Activated T-cell treated with anti-CD3 and anti-CD28 coated beads, Interleukin-2, amount 50 U/mL, for 1 hour (primary cell): Measurements from ENCODE around the gene SDK1.

Source experiments
- DNase-seq: peaks from one replicate; pipeline ENCODE4 v3.0.0-alpha.2; 2020

The SDK1 gene

DNA sequence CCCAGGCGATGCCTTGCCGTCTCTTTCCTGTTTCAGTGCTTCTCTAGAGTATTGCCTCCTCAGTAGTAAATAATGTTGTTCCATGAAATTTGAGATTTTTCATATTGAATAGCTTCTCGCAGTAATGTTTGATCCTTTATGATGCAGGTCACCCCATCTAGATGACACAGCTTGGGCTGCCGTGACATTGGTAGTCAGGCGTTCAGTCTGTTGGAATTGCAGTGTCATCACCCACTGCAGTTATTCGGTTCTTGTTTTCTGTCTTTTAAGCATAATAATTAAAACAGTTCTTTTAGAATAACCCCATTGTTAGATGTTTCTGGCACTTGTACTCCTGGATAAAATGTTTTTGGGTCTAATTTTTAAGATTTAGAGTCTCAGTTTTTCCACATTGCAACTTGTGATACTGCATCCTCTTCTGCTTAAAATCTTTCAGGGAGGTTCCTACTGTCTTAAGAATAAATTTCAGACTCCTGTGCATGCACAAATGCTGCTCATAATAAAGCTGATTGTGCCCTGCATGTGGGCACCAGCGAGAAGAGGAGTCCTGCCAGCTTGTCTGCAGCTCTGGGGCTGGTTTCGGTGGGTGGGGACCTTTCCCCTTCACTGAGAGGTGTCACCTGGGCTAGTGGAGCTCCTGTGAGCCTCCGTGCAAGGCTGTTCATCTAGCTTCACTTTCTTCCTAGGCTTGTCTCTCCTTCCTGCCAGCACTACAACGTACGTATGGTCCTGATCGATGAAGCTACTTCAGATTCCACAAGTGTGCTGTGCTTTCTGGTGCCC is 44.8 kb downstream of the SDK1 start:
- DNase-seq: no peak

DNA sequence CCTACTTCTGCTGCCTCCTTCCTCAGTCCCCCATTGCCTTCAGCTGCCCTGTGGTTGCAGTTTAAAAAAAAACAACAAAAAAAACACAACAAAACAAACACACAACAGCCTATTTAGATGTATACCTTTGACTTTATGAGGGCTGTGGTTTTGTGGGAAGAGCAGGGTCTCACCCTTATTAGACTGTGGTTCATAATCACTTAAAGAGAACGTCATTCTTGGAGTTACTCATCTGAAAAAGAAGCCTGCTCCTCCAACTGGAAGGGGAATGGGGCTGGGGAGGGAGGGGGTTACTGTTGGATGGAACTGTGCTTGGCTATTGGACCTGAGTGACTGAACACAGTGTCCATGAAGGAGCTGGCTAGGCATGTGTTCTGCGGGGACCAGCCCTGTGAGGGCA is 48.1 kb downstream of the SDK1 start:
- no peak for DNase-seq

GRCh38 chr7:3356173-3356572 is 55.1 kb downstream of the SDK1 start:
- DNase-seq: no peak

GRCh38 chr7:3358991-3359390 is 57.9 kb downstream of the SDK1 start:
- DNase-seq: no peak

DNA sequence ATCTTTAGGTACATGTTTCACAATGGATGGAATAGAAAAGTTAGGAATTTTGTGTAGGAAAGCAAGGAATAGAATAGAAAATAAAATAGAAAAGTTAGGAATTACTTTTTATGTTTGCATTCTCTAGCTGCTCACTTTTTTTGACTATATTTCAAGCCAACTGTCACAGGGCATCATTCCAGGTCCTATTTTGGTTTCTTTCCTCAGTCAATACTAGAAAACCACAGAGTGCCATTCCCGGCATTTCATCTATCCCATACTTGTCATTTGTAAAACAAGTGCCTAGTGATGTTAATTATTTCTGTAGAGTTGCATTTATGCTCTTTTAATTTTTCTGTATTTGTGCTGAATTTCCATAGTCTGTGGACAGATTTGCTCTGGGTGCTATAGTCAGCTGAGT is 66.2 kb downstream of the SDK1 start:
- no peak for DNase-seq

DNA sequence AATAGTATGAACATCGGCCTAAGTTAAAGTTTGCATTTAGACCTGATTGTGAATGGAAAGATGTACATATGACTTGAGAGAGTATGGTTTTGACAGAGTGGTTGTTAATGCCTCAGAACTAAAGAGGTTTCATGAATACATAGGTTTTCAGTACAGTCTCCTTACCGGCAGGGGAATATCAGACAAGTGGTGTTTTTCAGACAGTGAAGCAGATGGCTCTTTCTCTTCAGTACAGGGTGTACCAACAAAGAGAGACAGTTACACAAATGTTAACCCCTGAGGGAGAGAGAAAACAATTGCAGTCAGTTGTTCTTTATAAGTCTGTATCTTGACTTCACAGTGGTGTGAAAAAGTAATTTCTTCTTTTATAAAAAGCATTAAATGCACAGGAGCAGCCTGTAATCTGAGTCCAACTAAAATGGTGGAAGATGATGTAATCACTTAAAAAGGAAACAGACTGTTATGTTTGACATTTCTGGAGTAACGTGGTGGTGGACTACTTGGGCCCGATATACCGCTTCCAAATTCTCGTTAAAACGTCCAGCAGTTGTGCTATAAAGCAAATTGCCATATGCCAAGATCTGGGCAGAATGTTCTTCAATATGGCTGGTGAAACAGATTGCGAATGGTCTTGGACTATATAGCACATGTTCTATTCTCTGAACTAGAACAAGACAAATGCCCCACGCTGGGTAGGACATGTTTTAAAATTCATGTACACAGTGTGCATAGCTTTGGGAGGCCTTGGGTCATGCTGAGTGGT is 69.2 kb downstream of the SDK1 start:
- DNase-seq: no peak

DNA sequence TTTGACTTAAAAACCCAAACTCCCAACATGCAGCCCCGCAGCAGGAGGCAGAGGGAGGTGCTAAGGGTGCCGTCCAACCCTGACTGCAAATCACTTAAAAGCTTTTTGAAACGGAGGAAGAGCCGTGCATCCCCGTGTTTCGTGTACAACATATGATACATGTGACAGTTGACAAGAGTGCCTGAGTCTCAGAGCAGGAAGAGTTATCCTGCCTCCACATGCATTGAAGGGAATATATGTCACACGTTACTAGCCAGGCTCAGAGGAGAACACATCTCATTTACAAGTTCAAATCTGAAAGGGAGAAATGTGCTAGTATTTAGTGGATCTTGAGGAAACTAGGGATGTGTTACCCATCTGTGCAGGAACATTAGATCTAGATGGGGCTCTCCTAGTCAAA is 69.9 kb downstream of the SDK1 start:
- DNase-seq: no peak

- DNase-seq: no peak
These were observed 70.5 kb downstream of the SDK1 start for GRCh38 chr7:3371601-3372000.

DNA sequence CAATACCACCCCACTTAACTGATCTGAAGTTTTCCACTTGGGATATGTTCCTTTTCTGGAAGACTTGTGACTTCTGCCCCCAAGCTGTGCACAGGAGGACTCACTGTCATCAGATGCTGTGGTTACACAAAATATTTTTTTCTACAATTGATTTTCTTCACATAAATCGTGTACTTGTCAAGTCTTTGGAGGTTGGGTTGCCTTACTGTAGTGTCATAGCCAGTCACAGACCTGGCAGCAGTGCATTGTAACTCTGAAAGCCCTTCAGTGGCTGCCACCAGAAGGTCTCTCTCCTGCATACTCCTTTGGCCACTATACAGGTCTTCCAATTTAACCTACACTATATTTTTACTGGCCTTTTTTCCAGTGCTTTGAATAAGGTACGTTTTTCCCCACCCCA is 73.2 kb downstream of the SDK1 start:
- DNase-seq: no peak

- DNase-seq: no peak
These were observed 77.5 kb downstream of the SDK1 start for GRCh38 chr7:3378390-3379150.

- DNase-seq: no peak
These were observed 79.0 kb downstream of the SDK1 start for GRCh38 chr7:3380034-3380433.

GRCh38 chr7:3380886-3381685 is 80.0 kb downstream of the SDK1 start:
- DNase-seq: no peak

GRCh38 chr7:3386423-3387190 is 85.6 kb downstream of the SDK1 start:
- no peak for DNase-seq

DNA sequence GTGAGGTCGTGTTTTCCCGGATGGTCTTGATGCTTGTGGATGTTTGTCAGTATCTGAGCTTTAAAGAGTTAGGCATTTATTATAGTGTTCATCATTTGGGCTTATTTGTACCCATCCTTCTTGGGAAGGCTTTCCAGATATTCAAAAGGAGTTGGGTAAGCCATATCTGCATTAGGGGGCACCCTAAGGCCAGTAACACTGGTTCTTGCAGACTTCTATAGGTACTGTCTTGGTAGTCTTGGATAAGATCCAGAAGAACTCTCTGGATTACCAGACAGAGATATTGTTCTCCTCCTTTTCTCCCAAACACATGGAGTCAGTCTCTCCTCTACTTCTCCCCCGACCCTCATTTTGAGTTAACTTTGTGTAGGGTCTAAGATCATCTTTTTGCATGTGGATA is 92.8 kb downstream of the SDK1 start:
- no peak for DNase-seq

GRCh38 chr7:3397324-3397723 is 96.3 kb downstream of the SDK1 start:
- DNase-seq: no peak

DNA sequence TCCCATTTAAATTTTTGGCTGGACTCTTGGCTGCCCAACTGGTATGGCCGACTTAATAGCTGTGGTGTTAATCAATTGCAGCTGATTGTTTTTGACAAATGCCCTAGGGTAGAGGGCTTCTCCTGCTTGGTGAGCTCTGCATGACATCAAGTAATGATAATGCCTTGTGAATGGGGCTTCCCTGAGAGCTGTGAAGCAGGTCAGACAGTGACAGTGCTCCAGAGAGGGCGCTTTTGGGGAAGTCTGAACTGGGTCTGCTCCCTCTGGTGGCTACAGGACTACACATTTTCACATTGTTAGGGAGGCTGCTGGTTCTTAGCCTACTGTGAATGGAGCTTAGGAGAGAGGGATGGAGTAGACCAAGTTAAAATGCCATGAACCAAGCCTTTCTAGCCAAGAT is 98.8 kb downstream of the SDK1 start:
- DNase-seq: no peak

DNA sequence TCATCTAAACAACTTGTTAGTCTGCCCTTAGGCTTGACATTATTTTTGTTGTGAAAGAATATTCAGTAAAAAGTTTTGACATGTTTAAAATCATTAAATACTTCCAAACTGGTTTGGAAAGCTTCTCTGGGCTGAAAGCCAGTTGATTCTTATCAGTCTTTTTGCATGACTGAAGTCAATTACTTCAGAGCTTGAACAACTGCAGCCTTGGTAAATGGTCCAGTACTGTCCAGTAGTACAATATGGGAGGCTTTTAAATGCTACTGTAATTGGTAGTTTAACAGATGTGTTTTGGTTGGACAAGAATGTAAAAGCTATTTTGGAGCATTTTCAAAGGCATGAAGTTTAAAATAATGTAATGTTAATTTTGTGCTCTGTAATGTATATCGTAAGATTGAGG is 103.4 kb downstream of the SDK1 start:
- no peak for DNase-seq

- no peak for DNase-seq
These were observed 108.0 kb downstream of the SDK1 start for GRCh38 chr7:3408814-3409595.

GRCh38 chr7:3412871-3413270 is 111.8 kb downstream of the SDK1 start:
- no peak for DNase-seq

DNA sequence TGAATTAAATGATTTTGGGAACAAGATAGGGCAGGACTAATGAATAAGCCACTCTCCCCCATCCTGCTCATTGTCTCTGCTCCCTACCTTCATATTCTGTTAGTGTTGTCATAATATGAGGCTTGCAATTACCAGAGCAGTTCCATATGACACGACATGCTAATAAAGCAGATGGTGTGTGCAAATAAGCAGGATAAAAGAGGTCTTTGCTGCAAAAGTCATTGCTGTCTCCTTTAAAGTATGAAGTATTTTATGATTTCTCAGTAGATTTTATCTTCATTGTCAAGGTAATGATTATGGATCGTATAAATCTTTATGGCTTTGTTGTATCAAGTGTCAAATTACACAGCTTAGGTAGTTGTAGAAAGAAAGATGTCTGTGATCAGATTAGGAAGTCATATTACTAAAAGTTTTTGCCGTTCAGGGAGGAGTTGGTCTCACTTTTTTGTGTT is 114.8 kb downstream of the SDK1 start:
- DNase-seq: no peak

DNA sequence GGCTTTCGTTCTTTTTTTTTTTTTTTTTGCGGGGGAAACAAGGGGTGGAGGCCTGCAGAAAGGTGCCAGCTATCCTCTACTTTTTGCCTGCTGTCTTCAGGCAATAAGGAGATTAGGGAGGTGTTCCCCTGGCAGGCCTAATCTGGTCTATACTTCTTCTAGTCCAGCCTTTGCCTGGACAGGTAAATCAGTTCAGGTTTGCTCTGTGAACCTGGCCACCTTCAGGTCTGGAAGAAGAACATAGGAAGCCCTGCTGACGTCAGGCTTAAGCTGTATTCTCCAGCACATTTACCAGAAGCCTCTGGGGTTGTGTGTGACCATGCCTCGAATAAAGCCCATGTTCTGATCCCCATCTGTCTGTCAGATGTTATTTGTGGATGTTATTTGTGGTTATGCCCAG is 115.4 kb downstream of the SDK1 start:
- no peak for DNase-seq
